Ovary (tissue), 9 donors: ENCODE data around the gene PTPRG. TPM values are rescaled to one million over a fixed set of nuclear protein-coding genes. Genes with fewer than 3 reads are reported as not detected.

ENCODE experiments used
- DNase-seq, 5 donors: peaks; one replicate each; pipeline ENCODE4 v3.0.0-alpha.2; 2019 to 2020
- H3K27ac ChIP-seq, 2 donors: fragments of 200-600 bp; one replicate each; pipeline versions ENCODE4 v1.5.1 to v1.8.0; 2019 to 2022
- H3K27me3 ChIP-seq: fragments of 200-600 bp; one replicate; pipeline ENCODE4 v1.8.0; 2022
- H3K36me3 ChIP-seq: fragments of 200-600 bp; sonication (generic); one replicate; pipeline ENCODE4 v1.5.1; 2019
- H3K4me1 ChIP-seq: one replicate; pipeline ENCODE4 v1.8.1; 2013; ENCODE audit warnings: mild to moderate bottlenecking, moderate library complexity; ENCODE audit not compliant: insufficient read depth
- H3K4me3 ChIP-seq: fragments of 200-600 bp; sonication (generic); one replicate; pipeline ENCODE4 v1.5.1; 2017
- H3K9me3 ChIP-seq, 2 donors: fragments of 200-600 bp in 1 of 2; sonication (generic) in 1 of 2; one replicate each; pipeline versions ENCODE4 v1.5.1 to v1.8.1; 2013 to 2019; ENCODE audit warnings: mild to moderate bottlenecking in 1 of 2, moderate library complexity in 1 of 2
- EP300 ChIP-seq: sonication (generic); formaldehyde crosslinking; IDR thresholded peaks from one replicate; pipeline ENCODE4 v1.6.1; 2017; ENCODE audit warnings: antibody characterized with exemption
- POLR2A ChIP-seq: fragments of 450-650 bp; IDR thresholded peaks from one replicate; pipeline ENCODE4 v1.6.1; 2017; ENCODE audit warnings: antibody characterized with exemption, mild to moderate bottlenecking, moderate library complexity
- WGBS, 3 donors: extraction: QIAGEN DNeasy Blood & Tissue Kit in 1 of 3; methylation state at CpG; one replicate each; pipeline versions ENCODE4 v1.1.5 to v1.1.7; 2013 to 2017; 5-methylcytosine and 5-hydroxymethylcytosine counted together
- intact Hi-C, 4 donors: fragments of 100-400 bp; cut with DNase I; formaldehyde crosslinking; loops; one replicate each; pipeline versions ENCODE4 v1.11.0 to v1.15.1; 2022 to 2023
- polyA plus RNA-seq, 2 donors: library from polyadenylated mRNA; stranded (reverse); fragments of 200-250 nt in 1 of 2; fragments of 350-450 nt in 1 of 2; fragmentation: Illumina TruSeq in 1 of 2; extraction: RNeasy Lipid Tissue Mini Kit (QIAGEN cat#74804) in 1 of 2; gene quantifications; one replicate each; pipeline ENCODE4 v1.2.3, GENCODE V29; 2013 to 2014
- total RNA-seq, 7 donors: library from RNA; depleted of rRNA in 2 of 7; stranded (reverse); fragments of >200 nt in 2 of 7; fragmentation: NEBNext Ultra II Directional in 3 of 7; extraction: Animal tissue kit (Norgen Biotek cat#: 25700) in 3 of 7; gene quantifications; one replicate each; pipeline versions ENCODE4 v1.1.0 to v1.2.4, GENCODE V29; 2016 to 2023
- TF ChIP-seq, protein P1 (sequence below), 3 donors: fragments of 450-650 bp in 2 of 3; fragments of 200-600 bp in 1 of 3; IDR thresholded peaks; one replicate each; pipeline versions ENCODE4 v1.5.1 to v1.8.0; 2016 to 2022; ENCODE audit warnings: antibody characterized with exemption in 3 of 3, mild to moderate bottlenecking in 1 of 3
- donor health status: DM: no; HTN: no; CAD: no; lungs with moderate emphysema.
- donor health status: DM: no; HTN: no; CAD: no.
- donor health status: Bipolar disorder and iron deficiency.
- donor health status: DM: yes; HTN: yes; CAD: no.
- donor health status: DM: no; HTN: no; CAD: no.
- donor health status: DM: yes; HTN: yes; CAD: no.

PTPRG gene
- total and polyA plus RNA-seq, 9 donors: 18.2 to 87.9 (median 47.7) TPM

DNA sequence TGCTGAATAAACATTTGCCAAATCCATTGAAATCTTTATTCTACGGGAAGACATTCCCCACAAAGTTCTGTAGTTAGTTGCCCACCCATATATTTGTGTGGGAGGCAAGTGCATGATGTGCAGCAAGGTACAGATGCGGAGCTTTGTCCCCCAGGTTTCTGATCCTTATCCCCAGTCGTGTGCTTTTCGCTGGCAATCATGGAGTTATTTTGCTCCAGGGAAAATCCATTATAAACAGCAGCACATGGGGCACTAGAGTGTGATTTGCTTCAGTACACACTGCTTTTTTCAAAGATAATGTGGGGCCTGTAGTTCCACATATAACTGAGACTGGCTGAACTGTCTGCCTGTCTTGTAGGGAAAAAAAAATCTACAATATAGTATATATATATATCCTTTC lies 679.9 kb downstream of the PTPRG start:
- Histone ChIP-seq H3K9me3 (no peaks in the 10 kb centered on the region), H3K4me1 (peaks cover 2% of the 10 kb centered on the region), H3K27me3 (no peaks in the 10 kb centered on the region), H3K27ac (no peak overlapping the region), H3K4me3 (no peak overlapping the region), H3K36me3 (no peaks in the 10 kb centered on the region)
- TF ChIP-seq, protein P1, sequence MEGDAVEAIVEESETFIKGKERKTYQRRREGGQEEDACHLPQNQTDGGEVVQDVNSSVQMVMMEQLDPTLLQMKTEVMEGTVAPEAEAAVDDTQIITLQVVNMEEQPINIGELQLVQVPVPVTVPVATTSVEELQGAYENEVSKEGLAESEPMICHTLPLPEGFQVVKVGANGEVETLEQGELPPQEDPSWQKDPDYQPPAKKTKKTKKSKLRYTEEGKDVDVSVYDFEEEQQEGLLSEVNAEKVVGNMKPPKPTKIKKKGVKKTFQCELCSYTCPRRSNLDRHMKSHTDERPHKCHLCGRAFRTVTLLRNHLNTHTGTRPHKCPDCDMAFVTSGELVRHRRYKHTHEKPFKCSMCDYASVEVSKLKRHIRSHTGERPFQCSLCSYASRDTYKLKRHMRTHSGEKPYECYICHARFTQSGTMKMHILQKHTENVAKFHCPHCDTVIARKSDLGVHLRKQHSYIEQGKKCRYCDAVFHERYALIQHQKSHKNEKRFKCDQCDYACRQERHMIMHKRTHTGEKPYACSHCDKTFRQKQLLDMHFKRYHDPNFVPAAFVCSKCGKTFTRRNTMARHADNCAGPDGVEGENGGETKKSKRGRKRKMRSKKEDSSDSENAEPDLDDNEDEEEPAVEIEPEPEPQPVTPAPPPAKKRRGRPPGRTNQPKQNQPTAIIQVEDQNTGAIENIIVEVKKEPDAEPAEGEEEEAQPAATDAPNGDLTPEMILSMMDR (IDR thresholded peaks at IDR 0.05): no peak
- 81 to 90% (median 87%) methylated on average over 4 of the region's 4 CpGs for WGBS, 3 donors
- no peak for DNase-seq
- intact Hi-C loops: no loop called here

DNA sequence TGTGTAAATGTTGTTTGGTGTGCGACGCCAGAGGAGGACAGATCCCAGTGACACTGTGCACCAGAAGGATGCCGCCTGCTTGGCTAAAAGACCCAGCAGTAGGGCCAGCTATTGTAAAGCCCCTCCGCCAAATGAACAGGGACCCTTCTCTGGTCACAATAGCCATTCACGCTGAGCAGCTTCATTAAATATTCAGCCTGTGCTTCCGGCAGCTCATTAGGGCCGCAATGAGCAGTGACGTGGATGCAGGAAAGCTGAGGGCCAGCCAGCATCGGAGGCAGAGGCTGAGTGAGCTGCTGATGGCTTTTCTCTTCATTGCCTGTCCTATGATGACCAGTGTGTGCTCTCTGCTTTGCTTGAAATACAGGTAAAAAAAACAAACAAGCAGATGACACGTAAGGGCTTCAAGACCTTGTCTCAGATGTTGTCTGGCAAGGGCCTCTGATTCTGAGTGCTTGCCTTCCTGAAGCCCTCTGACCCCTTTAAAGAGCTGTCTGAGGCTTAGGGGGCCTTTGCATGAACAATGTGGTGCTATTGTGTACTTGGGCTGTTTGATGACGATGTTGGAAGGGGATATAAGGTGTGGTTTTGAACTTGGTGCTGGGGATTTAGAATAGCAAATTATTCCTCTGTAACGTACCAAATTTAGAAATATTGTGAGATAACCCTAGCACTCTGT lies 681.6 kb downstream of the PTPRG start:
- 89 to 92% (median 91%) methylated on average over 12 of the region's 12 CpGs for WGBS, 3 donors
- no peaks in the 10 kb centered on the region for H3K4me1 ChIP-seq
- H3K4me3 ChIP-seq: no peak overlapping the region
- no peaks in the 10 kb centered on the region for H3K27me3 ChIP-seq
- no peak for DNase-seq
- intact Hi-C loops: no loop called here
- H3K27ac ChIP-seq: no peak overlapping the region
- no peaks in the 10 kb centered on the region for H3K9me3 ChIP-seq
- no peaks in the 10 kb centered on the region for H3K36me3 ChIP-seq
- TF ChIP-seq EP300 (no peak), POLR2A (no peak)
- TF ChIP-seq, protein P1 (IDR thresholded peaks at IDR 0.05): no peak

DNA sequence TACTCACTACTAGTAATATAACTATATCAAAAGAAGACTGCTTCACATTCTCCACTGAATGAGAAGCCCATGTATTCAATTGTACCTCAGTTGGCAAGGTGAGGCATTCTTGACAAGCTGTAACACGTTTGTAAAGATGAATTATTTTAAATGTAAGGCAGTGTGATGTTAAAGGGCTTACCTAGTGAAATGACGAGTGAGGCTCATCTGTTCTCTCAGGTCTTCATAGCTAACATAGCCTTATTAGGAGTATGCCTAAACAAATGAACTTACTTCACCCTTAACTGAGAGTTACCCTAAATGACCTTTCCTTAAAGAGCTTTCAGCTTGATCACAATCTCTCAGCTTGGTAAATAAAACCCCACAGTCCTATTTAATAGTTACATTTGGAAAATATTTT lies 684.7 kb downstream of the PTPRG start:
- TF ChIP-seq EP300: no peak
- TF ChIP-seq POLR2A: no peak
- TF ChIP-seq, protein P1 (IDR thresholded peaks at IDR 0.05): no peak
- no peak for DNase-seq
- Histone ChIP-seq H3K27me3 (no peaks in the 10 kb centered on the region), H3K9me3 (no peaks in the 10 kb centered on the region), H3K27ac (no peak overlapping the region), H3K36me3 (no peaks in the 10 kb centered on the region), H3K4me1 (peaks cover 1% of the 10 kb centered on the region), H3K4me3 (no peak overlapping the region)
- 68 to 77% (median 74%) methylated on average over 2 of the region's 2 CpGs for WGBS, 3 donors
- intact Hi-C loops: no loop called here

DNA sequence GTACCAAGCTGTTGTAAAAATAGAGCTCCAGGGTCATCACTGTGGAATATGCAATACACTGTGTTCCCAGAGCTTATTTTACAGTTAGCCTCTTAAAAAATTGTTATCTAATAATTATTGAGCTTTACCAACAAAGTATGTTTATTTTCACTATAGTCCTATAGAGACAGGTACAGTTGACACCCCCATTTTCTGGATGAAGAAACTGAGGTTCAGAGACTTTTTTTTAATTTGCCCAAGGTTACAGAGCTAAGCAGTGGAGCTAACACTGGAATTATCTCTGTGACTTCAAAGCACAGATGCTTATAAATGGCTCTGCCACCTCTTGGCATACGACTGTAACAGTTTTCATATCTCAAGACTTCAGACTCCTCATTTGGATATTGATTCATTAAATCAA lies 685.6 kb downstream of the PTPRG start:
- 86 to 100% (median 96%) methylated on average over 1 of the region's 1 CpG for WGBS, 3 donors
- H3K36me3 ChIP-seq: no peaks in the 10 kb centered on the region

More for the DNA sequence above, 685.6 kb downstream of the PTPRG start:
- no peak for DNase-seq
- TF ChIP-seq EP300: no peak
- TF ChIP-seq, protein P1 (IDR thresholded peaks at IDR 0.05): no peak
- TF ChIP-seq POLR2A: no peak
- no peaks in the 10 kb centered on the region for H3K27me3 ChIP-seq
- H3K4me3 ChIP-seq: no peak overlapping the region
- H3K9me3 ChIP-seq: no peaks in the 10 kb centered on the region
- intact Hi-C loops: no loop called here
- H3K4me1 ChIP-seq: peaks cover 1% of the 10 kb centered on the region
- H3K27ac ChIP-seq: no peak overlapping the region
